ENCODE results near the gene PARN. TPM values are rescaled to one million over a fixed set of nuclear protein-coding genes. Genes with fewer than 3 reads are reported as not detected.

PARN gene
- total and polyA plus RNA-seq, 2 experiments from 2014 or later: 32.5 to 61.3 TPM

GRCh38 chr16:14618566-14618965, 11.5 kb downstream of the PARN start:
- Mint-ChIP-seq H3K27ac (no peak overlapping the region), H3K9me3 (no peaks in the 10 kb centered on the region), H3K27me3 (ENCODE audit: insufficient read depth, low read depth, poor library complexity) (peaks cover 4% of the 10 kb centered on the region), H3K4me3 (no peak overlapping the region), H3K4me1 (no peaks in the 10 kb centered on the region), H3K36me3 (ENCODE audit: low read depth) (peaks cover 71% of the 10 kb centered on the region)
- H3K4me3 ChIP-seq: no peak overlapping the region
- H3K27me3 ChIP-seq (ENCODE audit: insufficient read depth): no peaks in the 10 kb centered on the region
- H3K79me2 ChIP-seq (replicated peaks; ENCODE audit: insufficient read depth): peaks cover 5% of the 10 kb centered on the region; the same call in 1 of the 2 replicates
- H3K36me3 ChIP-seq (ENCODE audit: insufficient read depth): peaks cover 34% of the 10 kb centered on the region
- no peak overlapping the region for H2AFZ ChIP-seq
- H4K20me1 ChIP-seq (replicated peaks; ENCODE audit: insufficient read depth): no peaks in the 10 kb centered on the region; the same call in 1 of the 2 replicates
- no peaks in the 10 kb centered on the region for H3K4me1 ChIP-seq (ENCODE audit: insufficient read depth)
- no peak overlapping the region for H3K27ac ChIP-seq (ENCODE audit: low read depth)
- H3F3A ChIP-seq (replicated peaks; ENCODE audit: low read depth): no peaks in the 10 kb centered on the region
- no peak overlapping the region for H3K4me2 ChIP-seq
- no peak for TF ChIP-seq EZH2phosphoT487 (IDR thresholded peaks at IDR 0.05; ENCODE audit: unreplicated experiment)
- no peak for TF ChIP-seq ZNF114 (CRISPR knock-in tag; IDR thresholded peaks at IDR 0.05)
- TF ChIP-seq STAT1 (IDR thresholded peaks at IDR 0.05; ENCODE audit: unreplicated experiment): no peak
- no peak for TF ChIP-seq REST (IDR thresholded peaks at IDR 0.05; ENCODE audit: unreplicated experiment)
- TF ChIP-seq CTCF (conservative IDR thresholded peaks at IDR 0.05; ENCODE audit: low read depth in 2 of 2): no peak
- TF ChIP-seq POLR2AphosphoS5 (IDR thresholded peaks at IDR 0.05; ENCODE audit: low read depth): no peak
- TF ChIP-seq EZH2 (IDR thresholded peaks at IDR 0.05; ENCODE audit: low read depth, unreplicated experiment): no peak
- TF ChIP-seq, protein P1, sequence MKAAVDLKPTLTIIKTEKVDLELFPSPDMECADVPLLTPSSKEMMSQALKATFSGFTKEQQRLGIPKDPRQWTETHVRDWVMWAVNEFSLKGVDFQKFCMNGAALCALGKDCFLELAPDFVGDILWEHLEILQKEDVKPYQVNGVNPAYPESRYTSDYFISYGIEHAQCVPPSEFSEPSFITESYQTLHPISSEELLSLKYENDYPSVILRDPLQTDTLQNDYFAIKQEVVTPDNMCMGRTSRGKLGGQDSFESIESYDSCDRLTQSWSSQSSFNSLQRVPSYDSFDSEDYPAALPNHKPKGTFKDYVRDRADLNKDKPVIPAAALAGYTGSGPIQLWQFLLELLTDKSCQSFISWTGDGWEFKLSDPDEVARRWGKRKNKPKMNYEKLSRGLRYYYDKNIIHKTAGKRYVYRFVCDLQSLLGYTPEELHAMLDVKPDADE (IDR thresholded peaks at IDR 0.05): no peak
- no peak for TF ChIP-seq ZNF331 (CRISPR knock-in tag; IDR thresholded peaks at IDR 0.05; ENCODE audit: low read depth)
- no peak for TF ChIP-seq NANOG (IDR thresholded peaks at IDR 0.05; ENCODE audit: borderline replicate concordance)
- TF ChIP-seq CREB1 (CRISPR knock-in tag; IDR thresholded peaks at IDR 0.05; ENCODE audit: low read depth): no peak
- DNase-seq (ENCODE audit: low spot score) (no peak), ATAC-seq (no peak)
- no peaks in the 10 kb centered on the region for H3K9me2 ChIP-seq (ENCODE audit: insufficient read depth)

Data from GM23338 (cell line).